ENCODE measurements around the gene PLD6.
A peak's percentile ranks its signal among the peaks of the same experiment; 100 is the strongest.

The PLD6 gene

DNA sequence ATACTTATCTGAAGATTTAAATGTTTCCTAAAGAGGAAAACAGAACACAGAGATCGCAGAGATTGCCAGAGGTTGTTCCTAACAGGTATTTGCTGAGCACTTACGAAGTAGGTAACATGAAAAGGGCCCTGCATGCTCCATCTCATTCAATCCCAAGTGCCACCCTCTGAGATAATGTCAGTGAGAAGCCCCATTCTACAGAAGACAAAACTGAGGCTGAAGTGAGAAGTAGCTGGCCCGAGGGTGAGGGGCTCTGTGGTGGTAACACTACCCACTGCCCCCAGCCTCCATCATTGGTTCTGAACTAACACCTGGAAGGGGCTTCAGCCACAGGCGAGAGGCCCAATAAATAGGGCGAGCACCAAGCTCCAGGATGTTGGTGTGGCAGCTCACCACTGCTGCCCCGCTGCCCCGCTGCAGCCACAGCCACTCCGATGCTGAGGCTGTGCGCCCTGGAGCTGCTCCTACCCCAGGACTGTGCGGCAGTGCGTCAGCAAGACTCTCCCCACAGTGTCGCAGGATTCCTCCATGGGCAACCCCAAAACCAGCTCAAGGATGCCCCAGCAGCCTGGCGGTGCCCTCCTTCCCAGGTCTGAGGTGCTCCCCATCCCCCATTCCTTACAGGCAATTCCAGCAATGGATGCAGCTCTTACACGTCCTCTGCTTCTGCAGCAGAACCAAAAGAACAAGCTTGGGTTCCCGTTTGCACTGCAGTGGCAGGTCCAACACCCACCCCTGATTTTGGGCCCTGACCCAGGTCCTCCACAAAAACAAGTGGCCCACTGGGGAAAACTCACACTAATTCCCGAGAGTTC, 20.5 kb upstream of the PLD6 start:
- no peak for DNase-seq

DNA sequence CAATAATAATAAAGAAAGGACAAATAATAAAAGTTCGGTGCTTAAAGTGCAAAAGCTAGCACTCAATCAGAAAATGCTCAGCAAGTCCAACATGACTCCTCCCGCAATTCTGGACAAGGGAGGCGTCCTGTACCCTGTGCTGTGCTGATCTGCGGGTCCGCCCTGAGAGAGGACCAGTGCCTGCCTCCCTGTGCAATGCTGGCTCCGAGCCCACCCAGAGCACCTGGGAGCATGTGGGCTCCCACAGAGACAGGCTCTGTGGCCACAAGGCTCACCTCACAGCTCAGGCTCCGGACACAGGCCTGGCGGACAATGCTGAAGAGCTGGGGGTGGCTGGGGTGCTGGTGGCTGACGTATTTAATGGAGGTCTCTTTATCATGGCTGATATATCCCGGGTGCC, 19.8 kb upstream of the PLD6 start:
- no peak for DNase-seq

DNA sequence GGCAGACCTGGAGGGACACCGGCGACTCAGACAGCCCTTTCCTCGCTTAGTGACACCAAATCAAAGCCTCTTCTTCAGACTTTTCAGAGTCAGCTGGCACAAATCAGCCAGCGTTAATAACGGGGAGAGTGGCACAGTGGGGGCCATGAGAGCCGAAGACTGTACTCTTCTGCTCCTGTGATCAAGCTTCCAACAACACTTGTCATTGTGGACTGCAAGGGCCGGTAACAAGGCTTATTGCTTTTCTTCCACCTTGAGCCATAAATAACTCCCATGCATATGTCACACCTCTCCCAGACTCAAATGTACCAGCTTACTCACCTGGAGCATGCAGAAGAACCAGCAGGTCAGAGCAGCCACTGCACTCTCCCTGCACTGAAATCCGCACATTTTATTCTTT, 18.0 kb upstream of the PLD6 start:
- DNase-seq = no peak

DNA sequence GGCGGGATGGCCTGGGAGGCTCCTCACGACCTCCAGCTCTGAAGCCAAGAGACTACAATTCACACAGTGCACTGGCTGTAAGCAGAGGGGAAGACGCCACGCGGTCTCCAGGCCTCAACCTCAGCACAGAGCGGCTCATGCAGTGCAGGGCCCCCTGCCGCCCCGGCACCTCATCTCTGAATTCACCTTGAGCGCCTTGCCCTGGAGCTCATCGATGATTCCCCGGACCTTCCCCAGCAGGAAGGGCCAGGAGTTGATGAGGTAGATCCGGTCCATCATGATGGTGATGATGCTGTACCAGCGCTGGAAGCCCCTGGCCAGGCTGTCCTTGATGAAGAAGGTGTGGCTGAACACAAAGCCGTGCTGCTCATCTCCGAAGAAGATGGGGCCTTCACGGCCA, 17.6 kb upstream of the PLD6 start:
- no peak for DNase-seq

DNA sequence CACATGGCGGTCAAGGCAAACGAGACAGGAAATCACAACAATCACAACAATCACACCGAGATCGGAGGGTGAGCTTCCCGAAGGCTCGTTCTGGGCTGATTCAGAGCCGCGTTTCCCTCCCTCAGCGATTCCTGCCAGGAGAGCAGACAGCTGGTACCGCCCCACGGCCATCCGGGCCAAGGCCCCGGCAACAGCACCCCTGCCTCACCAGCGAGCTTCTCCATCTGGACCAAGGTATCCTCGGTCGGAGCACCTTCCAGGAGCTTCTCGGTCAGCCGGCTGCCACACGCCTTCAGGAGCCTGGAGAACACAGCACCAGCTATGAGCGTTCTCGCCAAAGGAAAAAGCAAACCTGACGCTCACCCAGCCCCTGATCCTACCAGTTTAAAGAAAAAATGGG, 15.2 kb upstream of the PLD6 start:
- no peak for DNase-seq

DNA sequence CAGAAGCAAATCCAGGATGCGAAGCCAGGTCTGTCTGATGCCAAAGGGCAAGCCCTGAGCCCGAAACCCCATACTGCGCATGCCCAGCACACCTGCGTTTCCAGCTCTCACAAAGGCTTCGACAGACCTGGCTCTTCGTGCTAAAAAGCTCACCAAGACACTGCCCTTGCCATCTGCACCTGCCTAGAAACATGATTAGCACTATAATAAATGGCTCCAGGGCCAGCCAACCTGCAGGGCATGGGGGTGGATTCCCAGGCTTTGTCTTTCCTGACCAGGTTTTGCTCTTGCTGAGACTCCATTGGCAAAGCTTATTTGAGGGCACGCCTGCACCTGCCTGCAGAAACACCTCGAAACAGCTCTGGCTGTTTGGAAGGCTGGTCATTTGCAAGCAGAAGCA, 14.4 kb upstream of the PLD6 start:
- DNase-seq = no peak

DNA sequence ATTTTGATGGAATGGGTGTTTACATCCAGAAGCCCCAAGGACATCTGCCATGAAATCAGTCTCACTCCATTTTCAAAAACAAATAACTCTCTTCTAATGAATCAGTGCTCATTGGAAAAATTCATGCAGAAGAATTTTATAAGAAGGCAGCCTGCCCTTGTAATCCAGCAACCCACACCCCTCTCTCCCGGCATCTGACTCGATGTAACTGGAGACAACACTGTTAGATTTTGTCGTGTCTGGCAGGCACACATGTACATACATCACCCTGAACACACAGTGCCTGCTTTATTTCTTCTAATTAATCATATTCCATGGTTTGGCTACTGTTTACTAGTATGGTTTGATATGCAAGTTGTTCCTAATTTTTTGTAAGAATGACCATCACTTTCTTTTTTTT, 11.9 kb upstream of the PLD6 start:
- no peak for DNase-seq

DNA sequence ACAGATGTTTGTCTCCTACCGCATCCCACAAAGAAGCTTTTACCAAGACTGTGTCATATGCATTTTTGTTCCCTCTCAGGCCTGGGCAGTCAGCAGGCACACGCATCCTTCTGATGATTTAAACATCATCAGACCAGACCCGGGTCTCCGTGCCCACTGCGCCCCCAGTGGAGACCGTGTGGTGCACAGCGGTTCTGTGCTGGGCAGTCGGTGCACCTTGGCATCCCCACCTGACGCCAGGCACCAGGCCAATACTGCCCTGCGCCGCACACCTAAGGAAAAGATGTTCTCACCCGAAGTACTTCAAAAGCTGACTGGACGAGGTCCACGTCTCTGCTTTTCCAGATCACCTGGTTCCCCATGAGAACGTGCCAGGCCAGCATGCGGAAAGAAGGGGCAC, 10.6 kb upstream of the PLD6 start:
- DNase-seq = no peak

DNA sequence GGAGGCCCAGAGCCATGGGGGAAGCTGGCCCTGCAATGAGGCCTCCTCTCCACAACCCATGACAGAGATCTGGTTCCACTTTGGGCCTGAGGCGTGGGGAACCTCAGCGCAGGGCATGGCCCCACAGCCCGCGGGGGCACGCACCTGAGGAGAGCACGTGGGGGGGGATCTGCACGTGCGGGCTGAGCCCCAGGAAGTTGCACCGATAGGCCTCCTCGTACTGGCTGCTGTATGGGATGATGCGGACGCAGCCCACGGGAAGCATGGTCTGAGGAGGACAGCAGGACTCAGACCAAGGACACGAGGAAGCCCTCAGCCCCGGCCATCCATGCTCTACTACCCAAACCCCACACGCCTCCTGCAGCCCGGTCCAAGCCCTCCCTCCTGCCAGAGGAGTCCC, 10.1 kb upstream of the PLD6 start:
- DNase-seq = no peak

DNA sequence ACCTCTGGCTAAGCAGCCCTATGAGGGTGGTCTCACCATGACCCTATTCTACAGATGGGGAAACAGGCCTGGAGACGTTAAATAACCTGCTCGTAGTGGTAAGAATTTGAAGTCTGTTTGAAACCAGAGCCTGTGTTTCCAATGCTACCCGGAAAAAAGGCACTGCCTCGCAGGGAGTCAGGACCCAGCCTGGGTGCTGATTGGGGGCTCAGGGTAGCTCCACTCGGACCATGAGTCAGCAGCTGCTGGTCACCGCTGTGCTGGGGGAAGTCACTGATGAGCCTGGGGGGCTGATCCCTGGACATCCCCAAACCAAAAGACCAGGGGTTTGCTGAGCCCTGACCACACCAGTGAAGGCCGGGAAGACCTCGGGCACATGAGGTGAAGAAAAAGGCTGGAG, 9.4 kb upstream of the PLD6 start:
- DNase-seq = no peak

DNA sequence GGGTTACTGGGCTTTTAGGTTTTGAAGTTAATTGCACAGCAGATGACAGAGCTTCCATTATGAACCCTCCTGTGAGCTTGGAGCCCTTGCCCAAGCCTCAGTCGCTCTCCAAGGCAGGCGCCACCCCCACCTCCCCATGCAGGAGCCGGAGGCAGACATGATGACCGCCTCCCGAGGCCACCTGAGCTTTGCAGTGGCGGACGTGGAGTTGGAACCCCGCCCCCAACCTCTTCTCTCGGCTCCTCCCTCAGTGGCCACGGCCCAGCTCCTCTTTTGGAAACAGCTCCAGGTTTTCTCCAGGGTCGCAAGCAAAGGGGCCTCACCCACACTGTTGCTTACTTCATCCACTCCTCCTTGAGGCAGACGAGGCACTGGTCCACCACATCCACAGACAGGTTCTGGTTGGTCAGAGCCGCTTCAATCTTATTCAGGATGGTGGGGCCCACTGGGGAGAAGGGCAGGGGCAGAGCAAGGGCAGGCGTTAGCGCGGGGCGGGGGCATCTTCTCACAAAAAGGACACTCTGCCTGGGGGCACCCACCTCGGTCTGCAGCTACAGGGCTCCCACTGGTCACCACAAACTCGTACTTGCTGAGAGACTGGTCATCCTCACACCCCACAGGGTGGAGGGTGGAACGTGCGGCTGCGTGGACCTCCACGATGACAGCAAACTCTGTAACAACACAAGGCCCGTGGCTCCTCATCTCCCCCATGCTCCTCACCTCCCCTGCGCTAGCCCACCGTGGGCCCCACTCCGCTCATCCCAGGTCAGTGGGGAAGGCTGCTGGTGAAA, 8.7 kb upstream of the PLD6 start:
- DNase-seq = no peak

DNA sequence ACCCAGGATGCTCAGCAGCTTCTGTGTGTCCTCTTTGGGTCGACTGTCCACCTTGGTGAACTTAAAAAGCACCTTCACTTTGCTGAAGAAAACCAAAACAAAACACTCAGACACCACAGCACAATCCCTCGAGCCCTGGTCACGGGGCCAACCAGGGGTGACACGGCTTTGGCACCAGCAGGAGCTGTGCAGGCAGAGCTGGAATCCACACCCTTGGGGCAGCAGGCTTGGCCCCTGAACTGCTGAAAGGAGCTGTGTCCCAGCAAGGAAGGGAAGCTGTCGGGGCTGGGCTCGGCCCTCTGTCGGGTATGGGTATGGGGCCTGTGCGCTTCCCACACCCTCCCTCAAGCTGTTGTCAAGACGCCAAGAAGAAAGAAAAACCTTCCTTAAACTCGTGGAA, 7.6 kb upstream of the PLD6 start:
- DNase-seq = no peak

DNA sequence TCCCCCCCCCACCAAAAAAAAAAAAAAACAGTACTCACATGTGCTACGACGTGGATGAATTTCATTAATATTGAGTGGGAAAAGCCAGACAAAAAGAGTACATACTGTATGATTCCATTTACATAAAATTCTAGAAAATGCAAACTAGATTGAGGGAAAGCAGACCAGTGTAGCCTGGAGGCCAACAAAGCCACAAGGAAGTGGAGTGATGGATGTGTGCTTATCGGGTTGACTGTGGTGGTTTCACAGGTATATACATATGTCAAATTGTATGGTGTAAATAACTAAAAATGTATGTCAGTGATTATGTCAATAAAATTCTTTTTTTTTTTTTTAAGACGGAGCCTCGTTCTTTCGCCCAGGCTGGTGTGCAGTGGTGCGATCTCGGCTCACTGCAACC, 1.9 kb upstream of the PLD6 start:
- no peak for DNase-seq

DNA sequence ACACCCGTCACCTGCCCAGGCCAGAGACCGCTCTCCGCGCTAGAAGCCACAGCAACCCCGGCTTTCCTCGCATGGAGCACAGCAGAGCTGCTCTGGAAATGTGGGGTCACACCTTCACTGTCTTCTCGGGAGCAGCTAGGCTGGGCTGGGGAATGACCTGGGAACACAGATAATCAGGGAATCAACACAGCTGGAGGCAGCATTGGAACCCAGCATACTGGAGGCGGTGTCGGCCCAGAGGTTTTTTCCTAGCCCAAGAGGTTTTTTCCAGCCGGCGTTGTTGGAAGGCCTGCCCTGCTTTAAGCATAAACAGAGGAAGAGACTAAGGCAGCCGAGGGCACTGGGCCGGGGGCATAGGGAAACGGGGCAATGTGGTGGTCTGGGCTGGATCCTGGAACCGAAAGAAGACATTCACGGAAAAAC, 791 bp upstream of the PLD6 start:
- no peak for DNase-seq

DNA sequence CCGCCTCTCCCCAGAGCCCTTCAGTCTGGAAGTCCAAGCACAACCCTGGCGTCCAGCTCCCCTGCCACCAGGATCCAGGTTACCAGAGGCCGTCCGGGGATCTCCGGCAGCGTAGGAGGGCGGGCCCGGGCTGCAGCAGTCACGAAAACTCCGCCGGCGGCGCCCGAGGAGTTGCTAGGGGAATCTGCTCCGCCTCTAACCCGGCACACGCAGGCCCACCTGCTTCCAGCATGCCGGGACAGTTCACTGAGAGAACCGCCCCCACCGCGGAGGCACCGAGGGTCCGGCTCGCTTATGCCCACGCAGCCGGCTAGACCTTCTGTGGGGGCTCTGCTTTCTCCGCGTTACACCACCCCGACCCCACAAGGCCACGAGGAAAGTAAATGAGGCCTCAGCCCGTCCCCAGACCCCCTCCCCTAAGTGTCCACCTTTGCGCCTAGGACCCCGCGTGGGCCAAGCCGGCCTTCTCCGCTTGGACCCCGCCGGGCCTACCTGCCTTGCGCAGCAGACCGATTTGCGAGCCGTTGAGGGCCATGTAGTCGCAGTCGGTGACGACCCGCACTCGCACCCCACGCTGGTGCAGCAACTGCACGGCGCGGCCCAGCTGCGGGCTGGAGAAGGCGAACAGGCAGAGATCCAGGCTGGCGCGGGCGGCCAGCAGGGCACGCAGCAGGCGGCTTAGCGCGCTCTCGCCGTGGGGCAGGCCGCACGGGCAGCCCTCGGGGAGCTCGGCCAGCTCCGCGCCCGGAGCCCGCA, 587 bp downstream of the PLD6 start:
- peak; percentile 18 for DNase-seq

DNA sequence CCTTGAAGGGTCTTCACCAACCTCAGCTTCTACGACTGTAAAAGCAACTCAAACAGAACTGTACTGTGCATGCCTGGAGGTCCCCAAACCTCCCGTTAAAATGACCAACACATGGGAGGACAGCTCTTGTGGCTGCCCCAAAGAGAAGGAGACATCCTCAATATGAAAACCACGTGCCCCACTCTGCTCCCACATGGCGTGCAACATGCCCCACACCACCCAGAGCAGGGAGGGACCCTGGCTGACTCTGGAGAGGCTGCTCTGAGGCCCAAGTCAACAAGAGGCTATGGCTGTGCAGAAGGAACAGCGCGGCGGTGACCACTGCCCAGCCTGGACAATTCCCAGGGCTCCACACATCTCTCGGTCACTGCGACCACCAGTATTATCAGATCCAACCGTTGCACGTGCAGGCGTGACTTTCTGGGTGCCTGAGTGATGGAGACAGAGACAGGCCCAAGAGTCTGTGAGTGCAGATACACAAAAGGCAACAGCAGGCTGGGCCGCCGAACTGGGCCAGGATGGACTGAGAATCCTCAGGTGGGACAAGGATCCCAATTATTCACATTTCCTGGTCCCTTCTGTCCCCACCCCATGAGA, 1.4 kb downstream of the PLD6 start:
- DNase-seq = no peak

DNA sequence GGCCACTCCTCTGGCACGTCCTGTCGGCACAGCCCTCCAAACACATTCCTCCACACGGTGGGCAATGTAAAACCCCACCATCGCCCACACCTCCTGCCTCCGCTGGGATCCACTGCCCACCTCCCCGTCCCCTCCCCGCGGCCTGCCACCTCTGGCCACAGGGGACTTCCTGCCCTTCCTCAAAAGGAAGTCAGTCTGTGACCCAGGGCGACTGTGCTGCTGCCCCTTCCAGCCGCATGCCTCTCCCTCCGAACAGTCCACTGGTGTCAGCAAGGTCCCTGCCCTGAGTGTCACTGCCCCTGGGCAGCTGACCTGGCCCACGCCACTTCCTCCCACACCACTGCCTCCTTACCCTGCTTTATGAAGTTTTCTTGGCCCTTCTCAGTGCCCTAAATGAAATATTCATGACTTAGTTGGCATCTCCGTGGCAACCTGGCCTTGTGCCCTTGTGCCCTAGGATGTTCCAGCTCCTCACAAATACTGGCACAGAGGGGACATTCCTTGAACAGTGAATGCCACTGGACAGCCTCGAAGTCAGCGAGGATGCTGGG, 2.0 kb downstream of the PLD6 start:
- DNase-seq = no peak

DNA sequence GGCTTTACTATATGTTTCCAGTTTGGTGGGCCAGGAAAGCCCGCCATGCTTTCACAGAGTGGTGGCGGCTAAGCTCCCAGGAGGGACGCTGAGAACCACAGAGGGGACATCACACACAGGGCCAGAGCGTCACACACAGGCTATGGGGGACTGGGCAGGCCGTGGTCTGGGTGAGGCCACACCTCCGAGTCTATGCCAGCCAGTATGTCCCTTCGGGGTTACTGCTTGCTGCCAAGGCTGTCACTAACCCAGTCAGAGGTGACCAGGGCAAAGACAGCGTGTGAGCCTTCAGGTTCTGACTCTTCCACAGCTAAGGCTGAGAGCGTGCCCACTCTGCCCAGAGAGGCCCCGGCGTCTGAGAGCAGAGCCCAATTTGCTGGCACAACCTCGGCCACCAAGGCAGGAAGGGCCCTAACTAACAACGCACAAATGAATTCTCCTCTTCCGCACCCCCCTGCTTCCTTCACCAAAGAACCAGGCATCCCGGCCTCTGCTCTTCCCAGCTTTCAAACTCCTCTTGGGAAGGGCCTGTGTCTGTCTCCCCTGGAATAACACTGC, 2.9 kb downstream of the PLD6 start:
- no peak for DNase-seq

DNA sequence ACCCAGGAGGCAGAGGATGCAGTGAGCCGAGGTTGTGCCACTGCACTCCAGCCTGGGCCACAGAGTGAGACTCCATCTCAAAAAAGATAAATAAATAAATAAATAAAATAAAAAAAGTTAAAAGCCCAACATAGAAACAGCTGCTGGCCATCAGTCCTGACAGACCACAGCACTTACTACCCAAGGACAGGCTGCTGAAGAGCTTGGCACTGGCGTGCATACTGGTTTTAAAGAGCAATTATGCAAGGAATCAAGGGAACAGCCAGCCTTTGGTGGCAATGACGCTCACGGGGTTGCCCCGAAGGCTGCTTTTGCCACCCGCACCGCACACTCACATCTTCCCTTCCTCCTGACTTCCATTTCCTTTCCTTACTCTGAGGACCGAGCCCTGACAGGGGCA, 4.2 kb downstream of the PLD6 start:
- no peak for DNase-seq

DNA sequence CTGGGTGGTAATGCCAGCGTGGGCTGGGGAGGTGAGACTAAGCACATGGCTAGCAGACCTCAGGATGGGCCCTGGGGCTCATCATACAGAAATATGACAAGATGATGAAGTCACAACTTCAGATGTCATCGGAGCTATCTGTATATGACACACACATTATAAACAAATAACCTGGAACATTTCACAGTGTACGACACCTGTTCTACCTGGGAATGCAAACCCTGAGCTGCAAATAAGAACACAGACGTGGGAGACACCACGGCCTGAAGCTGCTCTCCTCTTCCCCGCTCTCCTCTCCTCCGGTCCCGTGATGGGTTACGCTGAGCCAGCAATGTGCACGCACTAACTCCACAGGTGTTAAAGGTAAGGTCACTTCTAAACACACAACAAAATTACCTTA, 4.9 kb downstream of the PLD6 start:
- no peak for DNase-seq

DNA sequence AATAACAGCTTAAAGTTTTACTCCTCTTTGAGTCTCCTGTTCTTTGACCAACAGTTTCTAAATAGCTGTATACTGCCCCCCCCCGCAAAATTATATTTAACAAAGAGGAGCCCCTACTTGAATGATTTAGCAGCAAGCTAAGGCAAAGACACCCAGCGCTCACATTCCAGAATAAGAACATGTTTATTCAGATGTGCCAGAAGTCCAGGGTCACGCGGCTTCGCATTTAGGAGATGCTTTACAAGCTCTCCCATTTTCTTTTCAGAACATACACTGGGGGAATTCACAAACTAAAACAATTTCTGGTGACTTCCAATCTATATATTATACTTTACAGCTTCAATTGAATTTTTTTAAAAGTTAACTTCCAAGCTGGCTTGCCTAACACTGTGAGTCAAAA, 5.3 kb downstream of the PLD6 start:
- no peak for DNase-seq

DNA sequence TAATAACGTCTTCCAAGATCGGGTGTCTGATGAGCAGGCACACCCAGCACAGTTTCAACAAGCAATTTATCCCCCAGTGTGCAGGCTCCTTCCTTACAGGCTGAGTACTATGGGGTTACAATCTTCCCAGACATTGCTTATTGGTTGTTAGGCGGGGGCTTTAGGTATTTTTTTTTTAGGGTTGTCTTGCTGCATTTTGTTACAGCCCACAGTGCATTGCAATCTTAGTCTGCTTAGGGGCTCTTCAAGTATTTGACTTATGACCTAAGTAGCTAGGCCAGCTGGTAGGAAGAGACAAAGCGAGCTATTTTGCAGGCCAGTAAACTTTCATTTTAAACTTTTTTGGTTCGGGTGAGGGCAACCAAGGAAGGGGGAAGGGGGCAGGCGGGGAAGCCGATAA, 5.8 kb downstream of the PLD6 start:
- DNase-seq = no peak

DNA sequence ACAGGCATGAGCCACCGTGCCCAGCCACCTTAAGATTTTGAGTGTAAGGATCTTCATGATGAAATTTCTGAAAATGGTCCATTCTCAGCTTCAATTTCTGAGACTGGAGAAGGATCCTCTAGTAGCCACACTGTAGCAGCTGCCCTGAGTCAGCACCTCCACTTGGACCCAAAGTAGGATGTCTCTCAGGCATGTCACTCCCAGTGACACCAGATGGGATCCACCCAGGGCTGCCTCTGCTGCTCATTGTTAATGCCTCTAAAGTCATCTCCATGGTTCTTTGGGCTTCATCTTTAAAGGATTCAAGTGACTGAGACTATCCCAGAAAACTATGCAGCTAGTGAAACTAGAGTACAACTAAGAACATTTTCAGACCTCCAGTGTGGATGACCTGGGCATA, 7.9 kb downstream of the PLD6 start:
- no peak for DNase-seq
